Measurements from ENCODE around the gene SYCP2. TPM values are rescaled to one million over a fixed set of nuclear protein-coding genes. Genes with fewer than 3 reads are reported as not detected.

SYCP2 gene
- total RNA-seq, 4 donors from 2014 or later: 1.9 to 8.5 (median 5.9) TPM

GRCh38 chr20:59873409-59873808, 60.0 kb downstream of the SYCP2 start:
- no peak overlapping the region for H3K27ac ChIP-seq
- no peak for DNase-seq
- no peaks in the 10 kb centered on the region for H3K36me3 ChIP-seq
- H3K4me1 ChIP-seq: no peaks in the 10 kb centered on the region
- no peak for TF ChIP-seq POLR2A (IDR thresholded peaks at IDR 0.05)
- TF ChIP-seq CTCF (IDR thresholded peaks at IDR 0.05): no peak
- intact Hi-C loops (cut with DNase I): no loop called here
- no peaks in the 10 kb centered on the region for H3K27me3 ChIP-seq
- WGBS, 2 donors: 97 to 100% methylated on average over 1 of the region's 1 CpG
- no peaks in the 10 kb centered on the region for H3K9me3 ChIP-seq
- no peak overlapping the region for H3K4me3 ChIP-seq (replicated peaks in 1 of 3)

- intact Hi-C loops (cut with DNase I): no loop called here
- Histone ChIP-seq H3K27me3 (no peaks in the 10 kb centered on the region), H3K27ac (no peak overlapping the region), H3K9me3 (no peaks in the 10 kb centered on the region), H3K4me3 (replicated peaks in 1 of 3) (no peak overlapping the region), H3K4me1 (no peaks in the 10 kb centered on the region), H3K36me3 (no peaks in the 10 kb centered on the region)
- DNase-seq: no peak
- 87 to 91% methylated on average over 1 of the region's 1 CpG for WGBS, 2 donors
- TF ChIP-seq POLR2A (IDR thresholded peaks at IDR 0.05): no peak
- TF ChIP-seq CTCF (IDR thresholded peaks at IDR 0.05): no peak
Measured at GRCh38 chr20:59871096-59871495, 62.3 kb downstream of the SYCP2 start.

- 88 to 93% methylated on average over 3 of the region's 3 CpGs for WGBS, 2 donors
- Histone ChIP-seq H3K27me3 (no peaks in the 10 kb centered on the region), H3K9me3 (no peaks in the 10 kb centered on the region), H3K4me3 (replicated peaks in 1 of 3) (no peak overlapping the region), H3K36me3 (no peaks in the 10 kb centered on the region), H3K27ac (no peak overlapping the region), H3K4me1 (no peaks in the 10 kb centered on the region)
- TF ChIP-seq CTCF (IDR thresholded peaks at IDR 0.05) (no peak), POLR2A (IDR thresholded peaks at IDR 0.05) (no peak)
- intact Hi-C loops (cut with DNase I): no loop called here
- no peak for DNase-seq
Measured at GRCh38 chr20:59866338-59866737, 67.1 kb downstream of the SYCP2 start.

- Histone ChIP-seq H3K27ac (no peak overlapping the region), H3K27me3 (no peaks in the 10 kb centered on the region), H3K4me1 (no peaks in the 10 kb centered on the region), H3K9me3 (no peaks in the 10 kb centered on the region), H3K36me3 (no peaks in the 10 kb centered on the region), H3K4me3 (replicated peaks in 1 of 3) (no peak overlapping the region)
- DNase-seq: no peak
- TF ChIP-seq POLR2A (IDR thresholded peaks at IDR 0.05) (no peak), CTCF (IDR thresholded peaks at IDR 0.05) (no peak)
- WGBS, 2 donors: 96% methylated on average over 1 of the region's 1 CpG
- intact Hi-C loops (cut with DNase I): no loop called here
Measured at GRCh38 chr20:59864726-59865125, 68.7 kb downstream of the SYCP2 start.

- TF ChIP-seq POLR2A (IDR thresholded peaks at IDR 0.05): no peak
- Histone ChIP-seq H3K36me3 (no peaks in the 10 kb centered on the region), H3K27me3 (no peaks in the 10 kb centered on the region), H3K4me3 (replicated peaks in 1 of 3) (no peak overlapping the region), H3K9me3 (no peaks in the 10 kb centered on the region), H3K27ac (no peak overlapping the region), H3K4me1 (no peaks in the 10 kb centered on the region)
- 91 to 94% methylated on average over 3 of the region's 3 CpGs for WGBS, 2 donors
- intact Hi-C loops (cut with DNase I): no loop called here
- no peak for DNase-seq
Measured at GRCh38 chr20:59863058-59863457, 70.4 kb downstream of the SYCP2 start.

- intact Hi-C loops (cut with DNase I): no loop called here
- H3K36me3 ChIP-seq: no peaks in the 10 kb centered on the region
- H3K4me1 ChIP-seq: no peaks in the 10 kb centered on the region
- 77 to 80% methylated on average over 4 of the region's 4 CpGs for WGBS, 2 donors
- H3K4me3 ChIP-seq (replicated peaks in 1 of 3): no peak overlapping the region
- H3K9me3 ChIP-seq: no peaks in the 10 kb centered on the region
- no peak for TF ChIP-seq CTCF (IDR thresholded peaks at IDR 0.05)
- TF ChIP-seq POLR2A (IDR thresholded peaks at IDR 0.05): no peak
- DNase-seq: no peak
- no peak overlapping the region for H3K27ac ChIP-seq
- H3K27me3 ChIP-seq: no peaks in the 10 kb centered on the region
Measured at GRCh38 chr20:59861401-59861800, 72.0 kb downstream of the SYCP2 start.
